Loucy (cell line): ENCODE results near the gene STOM.

Experiments used
- EZH2phosphoT487 ChIP-seq: fragments of 200-600 bp; IDR thresholded peaks from 2 replicates; pipeline ENCODE4 v1.6.1; 2018; ENCODE audit warnings: antibody characterized with exemption, mild to moderate bottlenecking, moderate library complexity, borderline replicate concordance
- TF ChIP-seq, protein P1 (sequence below): fragments of 200-600 bp; sonication (generic); conservative IDR thresholded peaks from 2 replicates; pipeline ENCODE4 v1.5.1; 2014; ENCODE audit warnings: mild to moderate bottlenecking, antibody characterized with exemption, low read length

DNA sequence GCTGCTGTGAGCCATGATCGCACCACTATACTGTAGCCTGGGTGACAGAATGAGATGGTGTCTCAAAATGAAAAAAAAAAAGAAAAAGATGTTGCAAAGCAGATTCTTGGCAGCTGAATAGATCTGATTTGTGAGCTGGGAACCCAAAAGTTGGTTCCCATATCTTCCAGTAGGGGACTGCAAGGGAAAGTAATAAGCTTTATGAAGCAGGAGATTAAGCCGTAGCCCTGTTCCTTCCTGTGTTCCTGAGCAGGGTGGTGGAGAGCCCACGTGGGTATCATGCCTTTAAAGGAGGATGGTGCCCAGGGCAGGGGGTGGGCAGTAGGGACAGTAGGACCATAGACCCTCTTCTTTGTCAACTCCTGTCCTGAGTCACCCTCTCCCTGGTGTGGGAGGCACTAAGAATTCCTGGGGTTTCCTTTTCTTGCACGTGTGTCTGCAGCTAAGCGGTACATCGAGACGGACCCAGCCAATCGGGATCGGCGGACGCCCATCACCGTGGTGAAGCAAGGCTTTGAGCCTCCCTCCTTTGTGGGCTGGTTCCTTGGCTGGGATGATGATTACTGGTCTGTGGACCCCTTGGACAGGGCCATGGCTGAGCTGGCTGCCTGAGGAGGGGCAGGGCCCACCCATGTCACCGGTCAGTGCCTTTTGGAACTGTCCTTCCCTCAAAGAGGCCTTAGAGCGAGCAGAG is 37.9 kb downstream of the STOM start:
- TF ChIP-seq, protein P1, sequence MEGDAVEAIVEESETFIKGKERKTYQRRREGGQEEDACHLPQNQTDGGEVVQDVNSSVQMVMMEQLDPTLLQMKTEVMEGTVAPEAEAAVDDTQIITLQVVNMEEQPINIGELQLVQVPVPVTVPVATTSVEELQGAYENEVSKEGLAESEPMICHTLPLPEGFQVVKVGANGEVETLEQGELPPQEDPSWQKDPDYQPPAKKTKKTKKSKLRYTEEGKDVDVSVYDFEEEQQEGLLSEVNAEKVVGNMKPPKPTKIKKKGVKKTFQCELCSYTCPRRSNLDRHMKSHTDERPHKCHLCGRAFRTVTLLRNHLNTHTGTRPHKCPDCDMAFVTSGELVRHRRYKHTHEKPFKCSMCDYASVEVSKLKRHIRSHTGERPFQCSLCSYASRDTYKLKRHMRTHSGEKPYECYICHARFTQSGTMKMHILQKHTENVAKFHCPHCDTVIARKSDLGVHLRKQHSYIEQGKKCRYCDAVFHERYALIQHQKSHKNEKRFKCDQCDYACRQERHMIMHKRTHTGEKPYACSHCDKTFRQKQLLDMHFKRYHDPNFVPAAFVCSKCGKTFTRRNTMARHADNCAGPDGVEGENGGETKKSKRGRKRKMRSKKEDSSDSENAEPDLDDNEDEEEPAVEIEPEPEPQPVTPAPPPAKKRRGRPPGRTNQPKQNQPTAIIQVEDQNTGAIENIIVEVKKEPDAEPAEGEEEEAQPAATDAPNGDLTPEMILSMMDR, result no peak
- no peak for TF ChIP-seq EZH2phosphoT487
